Measurements from ENCODE around the gene ZNF732.
"Not testable (repeated sequence)": the region's sequence is repeated elsewhere in the genome, so short reads cannot be mapped to it uniquely, and the experiment has no call there.

Gene ZNF732

DNA sequence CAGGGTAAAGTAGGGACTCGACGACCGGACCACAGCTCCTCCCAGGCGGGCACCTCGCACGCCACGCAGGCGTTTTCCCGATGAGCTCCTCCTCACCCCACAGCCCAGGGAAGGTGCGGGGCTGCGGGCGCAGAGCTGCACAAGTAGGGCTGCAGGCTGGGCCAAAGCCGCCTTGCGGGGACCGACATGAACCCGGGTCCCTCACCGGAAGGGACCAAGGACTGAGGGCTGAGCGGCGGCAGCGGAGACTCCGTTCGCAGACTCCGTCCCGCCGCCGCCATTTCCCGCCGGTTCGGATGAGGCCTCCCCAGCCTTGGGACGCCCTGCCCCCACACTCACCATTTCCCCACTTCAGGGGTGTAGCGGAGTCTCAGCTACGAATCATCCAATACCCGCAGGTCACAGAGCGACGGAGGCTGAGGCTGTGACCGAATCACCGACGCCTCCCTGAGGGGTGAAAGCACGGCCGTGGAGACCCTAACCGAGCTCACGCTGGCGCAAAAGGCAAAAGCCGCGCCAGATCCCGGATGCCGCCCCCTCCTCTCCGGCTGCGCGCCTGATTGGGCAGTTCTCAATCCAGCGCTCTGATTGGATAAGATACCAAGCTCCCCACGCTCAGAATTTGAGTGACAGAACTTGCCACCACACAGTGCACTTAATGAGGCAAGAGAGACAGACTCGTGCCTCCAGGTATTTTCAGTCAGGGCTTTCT is at the start of gene ZNF732:
TSS of gene ZNF732 (minus strand) at position 506 of the 712 bp plus-strand sequence. CDS start at position 342, 164 bp downstream.
- DNase-seq (ENCODE audit: low read depth): peak; percentile 39

DNA sequence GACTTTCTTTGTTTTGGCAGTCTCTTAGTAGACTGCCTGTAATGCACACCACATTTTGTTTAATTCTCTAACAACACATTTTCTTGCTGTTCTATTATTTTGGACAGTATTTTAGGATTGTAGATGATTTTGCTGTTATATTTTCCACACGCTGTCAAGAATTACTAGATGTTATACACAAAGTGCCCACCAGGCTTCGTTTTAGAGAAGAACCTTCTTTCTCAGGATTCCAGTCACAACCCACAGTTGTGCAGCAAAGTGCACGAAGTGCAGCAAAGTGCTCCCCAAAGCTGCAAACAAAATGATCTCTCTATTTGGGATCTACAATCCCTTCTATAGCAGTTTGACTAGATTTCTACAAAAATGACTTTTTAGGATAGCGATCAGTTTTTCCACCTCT is 34.7 kb upstream of the ZNF732 start:
- DNase-seq (ENCODE audit: low read depth): no peak

DNA sequence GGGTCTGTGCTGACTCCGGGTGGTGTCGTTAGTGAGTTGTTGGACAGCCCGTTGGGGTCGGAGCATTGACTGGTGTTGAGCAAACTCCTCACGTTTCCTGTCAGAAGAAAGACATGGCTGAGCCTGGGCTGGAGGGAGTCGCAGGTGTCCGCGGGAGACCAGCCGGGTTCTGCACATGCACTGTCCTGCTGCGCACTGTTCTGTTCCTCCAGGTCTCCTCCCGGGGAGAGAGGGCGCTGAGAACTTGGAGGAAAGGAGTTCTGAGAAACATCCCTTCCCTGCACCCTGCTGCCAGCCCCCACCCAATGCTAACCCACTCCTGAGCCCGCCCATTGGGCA is 33.5 kb upstream of the ZNF732 start:
- no peak for DNase-seq (ENCODE audit: low read depth)

DNA sequence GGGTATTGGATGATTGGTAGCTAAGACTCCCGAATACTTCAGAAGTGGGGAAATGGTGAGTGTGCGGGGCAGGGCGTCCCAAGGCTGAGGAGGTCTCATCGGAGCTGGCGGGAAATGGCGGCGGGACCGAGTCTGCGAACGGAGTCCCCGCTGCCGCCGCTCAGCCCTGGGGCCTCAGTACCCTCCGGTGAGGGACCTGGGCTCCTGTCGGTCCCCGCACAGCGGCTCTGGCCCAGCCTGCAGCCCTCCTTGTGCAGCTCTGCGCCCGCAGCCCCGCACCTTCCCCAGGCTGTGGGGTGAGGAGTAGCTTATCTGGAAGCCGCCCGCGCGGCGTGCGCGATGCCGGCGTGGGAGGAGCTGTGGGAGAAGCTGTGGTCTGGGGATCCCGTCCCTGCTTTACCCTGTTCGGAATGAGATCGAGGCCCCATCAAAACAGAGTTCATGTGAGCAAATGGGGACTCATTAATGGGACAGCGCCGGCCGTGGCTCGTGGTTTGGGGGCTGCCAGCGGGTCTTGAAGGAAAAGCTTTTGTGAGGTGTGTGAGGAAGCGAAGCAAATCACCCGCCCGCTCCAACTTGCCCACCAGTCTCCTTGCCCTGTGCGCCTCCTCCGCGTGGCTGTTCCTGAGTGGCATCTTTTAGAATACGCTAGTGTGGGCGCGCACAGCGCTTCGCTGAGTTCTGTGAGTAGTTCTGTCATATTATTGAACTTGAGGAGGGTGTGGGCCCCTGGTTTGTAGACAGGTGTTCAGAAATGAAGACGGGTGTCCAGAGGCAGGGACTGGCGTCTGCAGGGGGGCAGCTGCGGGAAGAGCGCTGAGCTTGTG is 32.9 kb upstream of the ZNF732 start:
- no peak for DNase-seq (ENCODE audit: low read depth)

DNA sequence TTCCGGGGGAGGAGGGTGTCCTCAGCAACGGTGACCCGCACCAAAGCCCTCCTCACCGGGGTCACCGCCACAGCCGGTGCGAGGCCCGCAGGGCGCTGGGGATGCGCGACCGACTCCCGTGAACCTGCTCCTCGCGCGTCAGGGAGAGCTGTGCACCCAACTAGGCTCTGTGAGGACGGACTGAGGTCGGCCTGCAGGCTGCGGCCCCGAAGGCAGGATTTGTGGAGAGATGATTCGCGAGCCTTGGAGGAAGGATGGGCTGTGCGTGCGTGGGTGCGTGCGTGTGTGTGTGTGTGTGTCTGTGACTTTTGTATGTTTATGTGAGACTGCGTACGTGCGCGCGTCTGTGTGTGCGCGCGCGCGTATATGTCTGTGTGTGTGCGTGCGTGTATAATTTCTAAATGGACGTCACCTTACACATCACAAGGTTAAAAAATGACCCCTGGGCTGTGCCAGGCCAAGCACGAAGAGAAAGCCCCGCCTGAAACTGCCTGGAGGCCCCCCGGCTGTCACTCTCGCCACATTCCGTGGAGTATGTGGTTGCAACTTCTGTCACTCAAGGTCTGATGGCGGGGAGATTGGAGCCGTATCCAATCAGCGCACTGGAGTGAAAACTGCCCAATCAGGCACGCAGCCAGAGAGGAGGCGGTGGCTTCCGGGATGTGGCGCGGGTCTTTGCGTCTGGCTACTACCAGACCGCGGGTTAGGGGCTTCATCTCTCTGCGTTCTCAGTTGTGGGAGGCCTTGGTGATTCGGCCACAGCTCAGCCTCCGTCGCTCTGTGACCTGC is 32.1 kb upstream of the ZNF732 start, which contains the start of gene ZNF141:
TSS of gene ZNF141 (plus strand) at position 672 of the 789 bp plus-strand sequence. CDS start 170 bp downstream, outside the sequence.
- peak; percentile 98 for DNase-seq (ENCODE audit: low read depth)

DNA sequence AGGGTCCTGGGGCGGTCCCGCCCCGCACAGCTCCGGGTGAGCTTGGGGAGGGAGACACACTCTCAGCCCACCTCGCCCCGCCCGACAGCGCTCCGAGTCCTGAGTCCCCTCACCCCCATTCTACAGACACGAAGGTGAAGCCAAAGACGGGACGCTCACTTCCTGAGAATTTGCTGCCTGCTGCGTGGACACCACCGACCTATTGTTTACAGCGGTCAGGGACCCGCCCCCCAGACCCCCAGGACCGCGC is 31.5 kb upstream of the ZNF732 start:
- DNase-seq (ENCODE audit: low read depth): no peak

DNA sequence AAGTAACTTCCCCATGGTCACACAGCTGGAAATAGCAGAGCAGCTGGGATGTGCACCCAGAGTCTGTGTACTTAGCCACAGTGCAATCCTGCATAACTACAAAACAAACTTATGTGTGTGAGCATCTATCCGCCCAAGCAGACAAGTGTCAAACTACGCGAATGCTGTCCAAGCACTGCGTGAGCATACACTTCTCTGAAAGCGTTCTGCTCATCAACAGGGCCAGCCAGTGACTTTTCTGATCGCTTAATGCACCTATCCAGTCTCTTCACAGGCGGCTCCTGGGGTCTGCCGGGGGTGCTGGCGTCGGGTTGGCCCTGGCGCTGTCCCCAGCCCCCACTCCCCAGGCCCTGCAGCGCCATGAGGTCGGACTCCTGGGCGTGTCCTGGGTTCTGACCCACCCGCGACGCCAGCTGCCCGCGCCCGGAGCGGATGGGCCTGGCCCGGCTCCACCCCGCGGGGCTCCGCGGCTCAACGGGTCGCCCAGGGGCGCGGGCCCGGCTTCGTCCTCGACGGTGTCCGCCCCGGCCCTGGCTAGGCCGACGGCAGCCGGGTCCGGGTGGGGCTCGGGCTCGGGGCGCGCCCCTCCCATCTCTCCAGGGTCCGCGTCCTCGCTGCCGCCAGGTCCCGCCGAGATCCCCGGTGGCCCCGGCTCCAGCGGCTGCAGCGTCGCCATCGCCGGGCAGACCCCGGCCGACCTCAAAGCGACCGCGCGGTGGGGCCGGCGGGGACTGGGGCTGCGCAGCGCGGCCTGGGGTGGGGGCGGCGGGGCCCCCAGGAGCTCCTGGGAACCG is 31.0 kb upstream of the ZNF732 start:
- DNase-seq (ENCODE audit: low read depth): no peak

DNA sequence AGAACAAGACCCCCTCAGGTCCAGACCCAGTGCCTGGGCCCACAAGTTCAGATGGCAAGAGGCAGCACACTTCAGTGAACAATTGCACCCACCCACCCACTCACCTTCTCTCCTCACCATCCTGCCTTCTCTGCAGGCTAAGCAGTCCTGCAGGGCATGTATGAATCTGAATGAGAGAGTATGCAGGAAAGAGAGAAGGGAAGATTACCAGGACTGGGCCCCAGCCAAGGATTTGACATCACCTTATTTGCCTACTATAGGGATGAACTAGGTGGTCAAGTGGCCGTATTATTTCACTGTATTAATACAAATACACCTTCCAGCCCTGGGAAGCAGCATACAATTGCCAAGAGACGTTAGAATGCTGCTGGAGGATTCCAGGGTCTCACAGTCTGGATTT is 30.2 kb upstream of the ZNF732 start:
- no peak for DNase-seq (ENCODE audit: low read depth)

DNA sequence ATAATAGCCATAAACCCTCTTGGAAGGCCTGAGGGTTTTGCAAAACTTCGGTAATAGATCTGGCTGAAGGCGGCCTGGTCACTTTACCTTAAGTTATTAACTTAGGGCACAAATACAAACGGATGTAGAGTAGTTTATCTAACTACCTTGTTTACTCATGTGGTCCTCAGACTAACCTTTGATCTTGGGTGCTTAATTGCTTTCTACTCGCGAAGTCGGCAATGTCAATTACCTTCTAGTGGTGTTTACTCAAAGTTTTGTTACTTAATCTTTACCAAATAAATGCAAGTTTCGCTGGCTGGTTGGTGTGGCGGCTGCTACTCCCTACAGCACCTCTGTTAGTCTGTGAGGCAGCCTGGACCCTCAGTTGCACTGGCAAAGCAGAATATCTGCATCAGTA is 23.5 kb upstream of the ZNF732 start:
- DNase-seq (ENCODE audit: low read depth): no peak

DNA sequence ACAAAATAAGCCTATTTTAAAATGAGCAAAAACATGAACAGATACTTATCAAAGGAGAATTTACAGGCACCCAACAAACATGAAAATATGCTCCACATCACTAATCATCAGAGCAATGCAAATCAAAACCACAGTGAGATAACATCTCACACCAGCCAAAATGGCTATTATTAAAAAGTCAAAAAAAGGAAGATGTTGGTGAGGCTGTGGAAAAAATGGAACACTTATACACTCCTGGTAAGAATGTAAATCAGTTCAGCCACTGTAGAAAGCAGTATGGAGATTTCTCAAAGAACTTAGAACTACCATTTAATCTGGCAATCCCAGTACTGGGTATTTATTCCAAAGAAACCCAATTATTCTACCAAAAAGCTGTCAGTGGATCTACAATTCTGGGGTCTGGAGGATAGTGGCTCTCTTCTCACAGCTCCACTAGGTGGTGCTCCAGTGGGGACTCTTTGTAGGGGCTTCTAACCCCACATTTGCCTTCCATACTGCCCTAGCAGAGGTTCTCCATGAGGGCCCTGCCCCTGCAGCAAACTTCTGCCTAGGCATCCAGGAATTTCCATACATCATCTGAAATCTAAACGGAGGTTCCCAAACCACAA is 9.1 kb upstream of the ZNF732 start:
- no peak for DNase-seq (ENCODE audit: low read depth)

DNA sequence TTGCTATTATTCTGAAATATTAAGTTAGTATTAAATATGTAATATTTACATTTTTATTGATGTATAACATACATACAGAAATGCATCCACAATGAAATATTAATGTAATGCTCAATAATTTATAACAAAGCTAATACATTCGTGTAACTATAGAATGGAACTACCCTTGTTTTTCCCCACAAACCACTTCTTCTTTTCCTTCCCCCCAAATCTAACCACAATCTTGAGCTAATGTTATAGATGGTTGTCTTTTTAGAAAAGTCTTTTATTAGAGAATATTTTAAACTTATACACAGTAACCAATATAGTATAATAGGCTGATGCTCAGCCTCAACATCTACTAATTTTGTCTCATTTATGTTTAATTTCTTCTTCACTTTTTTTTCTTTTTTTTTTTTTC is 4.5 kb upstream of the ZNF732 start:
- no peak for DNase-seq (ENCODE audit: low read depth)

DNA sequence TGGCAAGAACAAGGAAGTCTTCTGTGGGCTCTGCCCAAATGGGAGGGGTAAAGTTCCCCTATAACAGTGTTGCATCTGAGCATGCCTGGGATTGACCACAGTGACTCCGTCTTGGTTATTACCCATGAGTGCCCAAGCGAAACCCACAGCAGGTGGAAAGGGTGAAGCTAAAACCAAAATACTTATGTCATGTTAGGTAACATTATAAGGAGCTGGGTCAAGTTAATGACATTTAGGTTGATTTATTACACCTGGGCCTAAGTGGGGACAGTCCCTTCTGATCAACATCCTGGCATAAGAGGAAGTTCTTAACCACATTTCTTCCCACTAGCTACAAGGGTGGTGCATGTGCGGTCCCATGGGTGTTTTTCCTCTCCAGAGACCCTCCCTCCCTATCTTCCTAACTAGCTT is 1.3 kb upstream of the ZNF732 start:
- no peak for DNase-seq (ENCODE audit: low read depth)

DNA sequence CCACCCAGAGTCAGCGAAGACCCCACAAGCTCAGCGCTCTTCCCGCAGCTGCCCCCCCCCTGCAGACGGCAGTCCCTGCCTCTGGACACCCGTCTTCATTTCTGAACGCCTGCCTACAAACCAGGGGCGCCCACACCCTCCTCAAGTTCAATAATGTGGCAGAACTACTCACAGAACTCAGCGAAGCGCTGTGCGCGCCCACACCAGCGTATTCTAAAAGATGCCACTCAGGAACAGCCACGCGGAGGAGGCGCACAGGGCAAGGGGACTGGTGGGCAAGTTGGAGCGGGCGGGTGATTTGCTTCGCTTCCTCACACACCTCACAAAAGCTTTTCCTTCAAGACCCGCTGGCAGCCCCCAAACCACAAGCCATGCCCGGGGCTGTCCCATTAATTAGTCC is 758 bp downstream of the ZNF732 start:
- DNase-seq (ENCODE audit: low read depth): not testable (repeated sequence)

DNA sequence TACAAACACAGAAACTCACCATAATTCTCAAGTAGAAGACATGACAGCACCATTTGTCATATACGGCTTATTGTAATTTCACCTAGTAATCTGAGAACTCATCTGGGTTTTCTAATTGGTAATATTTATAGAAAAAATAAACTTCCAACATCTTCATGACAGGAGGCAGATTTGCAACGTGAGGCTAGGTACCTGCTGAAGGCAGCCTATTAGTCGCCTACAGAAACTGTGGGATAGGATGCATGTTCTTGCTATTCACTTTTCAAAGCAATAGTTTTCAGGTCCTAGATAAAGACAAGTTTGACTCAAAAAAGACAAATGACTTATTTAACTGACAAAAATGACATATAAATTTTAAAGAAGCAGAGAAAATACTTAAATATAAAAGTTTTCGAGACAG is 2.9 kb downstream of the ZNF732 start:
- DNase-seq (ENCODE audit: low read depth): no peak

DNA sequence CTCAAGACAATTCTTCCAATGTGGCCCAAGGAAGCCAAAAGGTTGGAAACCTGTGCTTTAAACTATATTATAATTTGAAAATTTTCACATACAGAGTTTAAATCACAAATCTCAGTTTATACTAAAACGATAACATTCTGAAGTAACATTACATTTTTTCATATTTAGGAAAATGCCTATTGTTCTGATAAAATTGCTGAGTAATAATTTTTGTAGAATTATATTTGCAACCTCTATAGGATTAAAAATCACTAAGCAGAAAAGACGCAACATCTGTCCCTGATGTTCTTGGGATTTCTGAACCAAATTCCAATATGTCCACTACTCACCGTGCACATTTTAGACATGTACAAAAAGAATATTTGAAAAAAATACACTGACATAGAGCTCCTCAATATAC is 10.5 kb downstream of the ZNF732 start:
- no peak for DNase-seq (ENCODE audit: low read depth)

DNA sequence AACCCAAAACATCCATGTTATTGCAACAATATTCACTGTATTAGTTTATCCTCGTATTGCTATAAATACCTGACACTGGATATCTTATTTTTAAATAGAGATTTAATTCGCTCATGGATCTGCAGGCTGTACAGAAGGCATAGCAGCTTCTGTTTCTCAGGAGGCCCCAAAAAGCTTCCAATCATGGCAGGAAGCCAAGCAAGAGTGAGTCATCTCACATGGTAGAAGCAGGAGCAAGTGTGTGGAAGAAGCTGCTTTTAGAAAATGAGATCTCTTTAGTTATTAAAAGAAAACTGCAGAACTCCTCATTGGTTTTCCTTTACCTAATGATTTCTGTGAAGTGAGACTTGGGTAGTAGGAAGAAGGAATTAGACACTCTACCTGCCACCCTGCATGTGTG is 16.4 kb downstream of the ZNF732 start:
- no peak for DNase-seq (ENCODE audit: low read depth)

DNA sequence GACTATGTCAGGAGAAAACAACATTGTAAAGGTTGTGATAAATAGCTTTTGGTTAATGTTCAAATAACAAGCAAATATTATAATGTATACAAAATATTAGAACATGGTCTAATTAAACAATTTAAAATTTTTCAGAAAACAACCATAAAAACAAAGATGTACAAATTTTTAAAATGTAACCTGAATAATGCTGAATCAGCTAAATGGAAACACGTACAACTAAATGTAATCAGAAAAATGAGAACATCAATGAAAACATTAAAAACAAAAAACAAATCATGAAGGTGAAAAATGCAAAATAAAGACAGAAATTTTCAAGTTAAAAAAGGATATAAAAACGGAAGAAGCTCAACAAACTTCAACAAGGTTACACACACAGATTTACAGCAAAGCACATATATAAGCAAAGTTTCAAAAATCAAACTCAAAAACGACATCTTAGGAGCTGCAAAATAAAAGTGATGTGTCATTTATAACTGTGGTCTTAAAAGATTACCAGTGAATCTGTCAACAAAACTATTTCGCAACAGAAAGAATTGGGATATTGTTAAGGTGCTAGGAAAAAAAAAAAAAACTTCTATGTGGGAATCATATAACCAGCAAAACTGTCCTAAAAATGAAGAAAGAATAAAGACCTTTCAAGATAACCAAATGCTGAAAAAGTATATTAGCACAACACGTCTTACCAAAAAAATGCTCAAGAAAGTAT is 31.8 kb downstream of the ZNF732 start:
- DNase-seq (ENCODE audit: low read depth): no peak

DNA sequence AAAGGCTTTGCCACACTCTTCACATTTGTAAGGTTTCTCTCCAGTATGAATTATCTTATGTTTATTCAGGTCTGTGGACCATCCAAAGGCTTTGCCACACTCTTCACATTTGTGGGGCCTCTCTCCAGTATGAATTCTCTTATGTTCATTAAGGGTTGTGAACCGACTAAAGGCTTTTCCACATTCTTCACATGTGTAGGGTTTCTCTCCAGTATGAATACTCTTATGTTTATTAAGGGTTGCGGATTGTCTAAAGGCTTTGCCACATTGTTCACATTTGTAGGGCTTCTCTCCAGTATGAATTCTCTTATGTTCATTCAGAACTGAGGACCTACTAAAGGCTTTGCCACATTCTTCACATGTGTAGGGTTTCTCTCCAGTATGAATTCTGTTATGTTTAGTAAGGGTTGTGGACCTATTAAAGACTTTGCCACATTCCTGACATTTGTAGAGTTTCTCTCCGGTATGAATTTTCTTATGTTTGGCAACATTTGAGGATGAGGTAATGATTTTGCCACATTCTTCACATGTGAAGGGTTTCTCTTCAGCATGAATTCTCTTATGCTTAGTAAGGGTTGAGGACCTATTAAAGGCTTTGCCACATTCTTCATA is 33.7 kb downstream of the ZNF732 start:
- no peak for DNase-seq (ENCODE audit: low read depth)

DNA sequence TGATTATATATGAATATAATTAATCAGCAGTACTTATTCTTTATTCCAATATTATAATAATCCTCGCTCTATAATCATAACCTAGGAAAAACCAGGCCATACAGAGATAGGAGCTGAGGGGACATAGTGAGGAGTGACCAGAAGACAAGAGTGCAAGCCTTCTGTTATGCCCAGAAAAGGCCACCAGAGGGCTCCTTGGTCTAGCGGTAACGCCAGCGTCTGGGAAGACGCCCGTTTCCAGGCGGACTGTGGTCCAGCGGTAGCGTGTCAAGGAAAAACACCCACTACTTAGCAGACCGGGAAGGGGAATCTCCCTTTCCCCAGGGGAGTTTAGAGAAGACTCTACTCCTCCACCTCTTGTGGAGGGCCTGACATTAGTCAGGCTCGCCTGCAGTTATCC is 46.0 kb downstream of the ZNF732 start:
- DNase-seq (ENCODE audit: low read depth): not testable (repeated sequence)

DNA sequence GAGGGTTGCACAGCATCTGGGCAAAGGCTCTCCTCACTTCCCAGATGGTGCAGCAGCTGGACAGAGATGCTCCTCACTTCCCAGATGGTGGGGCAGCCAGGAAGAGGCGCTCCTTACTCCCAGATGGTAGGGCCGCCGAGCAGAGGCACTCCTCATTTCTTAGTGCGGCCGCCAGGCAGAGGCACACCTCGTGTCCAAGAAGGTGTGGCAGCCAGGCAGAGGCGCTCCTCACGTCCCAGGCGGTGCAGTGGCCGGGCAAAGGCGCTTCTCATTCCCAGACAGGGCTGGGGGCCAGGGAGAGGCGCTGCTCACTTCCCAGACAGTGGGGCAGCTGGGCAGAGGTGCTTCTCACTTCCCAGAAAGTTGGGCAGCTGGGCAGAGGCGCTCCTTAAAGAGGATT is 48.8 kb downstream of the ZNF732 start:
- no peak for DNase-seq (ENCODE audit: low read depth)

Data from EH (cell line).